ENCODE data around the gene FANCB. TPM values are rescaled to one million over a fixed set of nuclear protein-coding genes. Genes with fewer than 3 reads are reported as not detected.
A peak's percentile ranks its signal among the peaks of the same experiment; 100 is the strongest.

FANCB gene
- total RNA-seq, 1 experiment from 2014 or later, result 2.7 TPM

DNA sequence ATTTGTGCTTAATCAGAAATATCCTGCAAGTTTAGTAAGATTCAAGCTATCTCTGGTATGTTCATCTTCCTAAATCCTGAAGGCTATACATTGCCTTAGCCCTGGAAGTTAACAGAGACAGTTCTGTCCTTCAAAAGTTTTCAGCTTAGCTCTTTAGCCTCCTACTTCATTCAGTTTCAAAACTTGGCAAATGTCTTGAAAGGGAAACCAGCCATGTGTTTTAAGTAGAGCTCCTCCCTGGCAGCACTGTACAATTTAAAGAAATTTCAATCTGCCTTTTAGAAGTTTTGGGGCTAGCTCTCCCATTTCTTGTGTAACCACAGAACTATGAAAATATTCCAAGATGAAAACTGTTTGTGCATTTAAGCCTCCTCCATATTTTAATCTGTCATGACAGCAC lies 47.0 kb downstream of the FANCB start:
- Mint-ChIP-seq H3K36me3 (ENCODE audit: insufficient read depth, unreplicated experiment) (no peaks in the 10 kb centered on the region), H3K27ac (ENCODE audit: low read depth, unreplicated experiment) (no peak overlapping the region), H3K27me3 (ENCODE audit: insufficient read depth, unreplicated experiment) (peaks cover 22% of the 10 kb centered on the region), H3K4me3 (ENCODE audit: unreplicated experiment) (no peak overlapping the region), H3K4me1 (ENCODE audit: insufficient read depth, unreplicated experiment) (no peaks in the 10 kb centered on the region), H3K9me3 (ENCODE audit: unreplicated experiment) (peaks cover 5% of the 10 kb centered on the region)
- intact Hi-C loops (cut with micrococcal nuclease), result no loop called here
- no peak for TF ChIP-seq CTCF (IDR thresholded peaks at IDR 0.05; ENCODE audit: unreplicated experiment)
- CTCF ChIA-PET, result no interaction called here
- no peak for DNase-seq (ENCODE audit: unreplicated experiment)
- no TSS peak for BruUV-seq (replicated peaks)
- POLR2A ChIA-PET, result interaction anchor here (0.7 kb wide), 1 partner anchor 682 kb away, joined by 4 read pairs; no protein-coding TSS in a partner anchor

GRCh38 chrX:14819769-14820168 lies 53.1 kb downstream of the FANCB start:
- Mint-ChIP-seq H3K4me1 (ENCODE audit: insufficient read depth, unreplicated experiment) (no peaks in the 10 kb centered on the region), H3K4me3 (ENCODE audit: unreplicated experiment) (no peak overlapping the region), H3K9me3 (ENCODE audit: unreplicated experiment) (peaks cover 8% of the 10 kb centered on the region), H3K27me3 (ENCODE audit: insufficient read depth, unreplicated experiment) (peaks cover 12% of the 10 kb centered on the region), H3K27ac (ENCODE audit: low read depth, unreplicated experiment) (no peak overlapping the region), H3K36me3 (ENCODE audit: insufficient read depth, unreplicated experiment) (peaks cover 4% of the 10 kb centered on the region)
- DNase-seq (ENCODE audit: unreplicated experiment), result no peak
- TF ChIP-seq CTCF (IDR thresholded peaks at IDR 0.05; ENCODE audit: unreplicated experiment), result no peak
- ChIA-PET CTCF (no interaction called here), POLR2A (interaction anchor here (0.6 kb wide), 1 partner anchor 1196 kb away, joined by 3 read pairs; no protein-coding TSS in a partner anchor)
- BruUV-seq (replicated peaks), result no TSS peak
- intact Hi-C loops (cut with micrococcal nuclease), result no loop called here

DNA sequence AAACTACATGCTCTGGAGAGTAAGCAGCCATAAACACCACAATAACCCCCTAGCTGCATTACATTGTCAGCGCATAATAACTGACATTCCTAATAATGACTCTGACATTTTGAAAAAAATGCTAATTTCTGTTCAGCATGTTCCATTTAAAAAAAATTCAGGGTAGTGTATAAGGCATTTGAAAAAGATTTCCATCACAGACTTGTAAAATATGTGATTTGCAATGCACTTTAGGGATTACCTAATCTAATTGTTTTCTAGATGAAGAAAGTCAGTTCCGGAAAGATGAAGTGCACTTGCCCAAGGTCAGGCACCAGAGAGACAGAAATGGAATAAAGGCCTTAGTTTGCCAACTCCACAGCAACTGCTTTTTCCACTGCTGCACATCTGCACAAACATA lies 55.3 kb downstream of the FANCB start:
- H3K4me3 Mint-ChIP-seq (ENCODE audit: unreplicated experiment), result no peak overlapping the region
- CTCF ChIA-PET, result no interaction called here
- H3K9me3 Mint-ChIP-seq (ENCODE audit: unreplicated experiment), result peaks cover 8% of the 10 kb centered on the region
- H3K27ac Mint-ChIP-seq (ENCODE audit: low read depth, unreplicated experiment), result no peak overlapping the region
- DNase-seq (ENCODE audit: unreplicated experiment), result no peak
- intact Hi-C loops (cut with micrococcal nuclease), result no loop called here
- peaks cover 4% of the 10 kb centered on the region for H3K36me3 Mint-ChIP-seq (ENCODE audit: insufficient read depth, unreplicated experiment)
- no TSS peak for BruUV-seq (replicated peaks)
- POLR2A ChIA-PET, result no interaction called here
- no peaks in the 10 kb centered on the region for H3K4me1 Mint-ChIP-seq (ENCODE audit: insufficient read depth, unreplicated experiment)
- peaks cover 12% of the 10 kb centered on the region for H3K27me3 Mint-ChIP-seq (ENCODE audit: insufficient read depth, unreplicated experiment)
- TF ChIP-seq CTCF (IDR thresholded peaks at IDR 0.05; ENCODE audit: unreplicated experiment), result no peak

GRCh38 chrX:14802943-14803710 lies 69.7 kb downstream of the FANCB start:
- peaks cover 15% of the 10 kb centered on the region for H3K9me3 Mint-ChIP-seq (ENCODE audit: unreplicated experiment)
- CTCF ChIA-PET, result no interaction called here

More at GRCh38 chrX:14802943-14803710, 69.7 kb downstream of the FANCB start:
- H3K27me3 Mint-ChIP-seq (ENCODE audit: insufficient read depth, unreplicated experiment), result peaks cover 12% of the 10 kb centered on the region
- BruUV-seq (replicated peaks), result no TSS peak
- intact Hi-C loops (cut with micrococcal nuclease), result no loop called here
- H3K4me1 Mint-ChIP-seq (ENCODE audit: insufficient read depth, unreplicated experiment), result peaks cover 8% of the 10 kb centered on the region
- no peak for TF ChIP-seq CTCF (IDR thresholded peaks at IDR 0.05; ENCODE audit: unreplicated experiment)
- no peak overlapping the region for H3K27ac Mint-ChIP-seq (ENCODE audit: low read depth, unreplicated experiment)
- DNase-seq (ENCODE audit: unreplicated experiment), result peak; percentile 39
- H3K36me3 Mint-ChIP-seq (ENCODE audit: insufficient read depth, unreplicated experiment), result no peaks in the 10 kb centered on the region
- POLR2A ChIA-PET, result no interaction called here
- peak overlapping the region; percentile 54 for H3K4me3 Mint-ChIP-seq (ENCODE audit: unreplicated experiment)
